ENCODE results near the gene LORICRIN. TPM values are rescaled to one million over a fixed set of nuclear protein-coding genes. Genes with fewer than 3 reads are reported as not detected.

Gene LORICRIN
- total and polyA plus RNA-seq, 2 experiments from 2014 or later, result not detected

- TF ChIP-seq CTCF (IDR thresholded peaks at IDR 0.05; ENCODE audit: low read depth, low read length), result no peak
- H3K27me3 ChIP-seq, result no peaks in the 10 kb centered on the region
- no peak for DNase-seq (ENCODE audit: low read depth in 1 of 2, low spot score in 1 of 2)
- H3K4me3 ChIP-seq, result no peak overlapping the region
- no peaks in the 10 kb centered on the region for H3K36me3 ChIP-seq
- no peaks in the 10 kb centered on the region for H3K9me3 ChIP-seq (ENCODE audit: low read depth)
- no peaks in the 10 kb centered on the region for H3K4me1 ChIP-seq (ENCODE audit: low read depth)
- H3K27ac ChIP-seq, result no peak overlapping the region
Measured at GRCh38 chr1:153248176-153248879, 11.2 kb upstream of the LORICRIN start.

- DNase-seq (ENCODE audit: low read depth in 1 of 2, low spot score in 1 of 2), result no peak
- Histone ChIP-seq H3K4me1 (ENCODE audit: low read depth) (no peaks in the 10 kb centered on the region), H3K9me3 (ENCODE audit: low read depth) (no peaks in the 10 kb centered on the region), H3K27ac (no peak overlapping the region), H3K36me3 (no peaks in the 10 kb centered on the region), H3K27me3 (no peaks in the 10 kb centered on the region), H3K4me3 (no peak overlapping the region)
- TF ChIP-seq CTCF (IDR thresholded peaks at IDR 0.05; ENCODE audit: low read depth, low read length), result no peak
Measured at GRCh38 chr1:153250166-153250565, 9.3 kb upstream of the LORICRIN start.

GRCh38 chr1:153251087-153251486, 8.4 kb upstream of the LORICRIN start:
- TF ChIP-seq CTCF (IDR thresholded peaks at IDR 0.05; ENCODE audit: low read depth, low read length), result no peak
- H3K27me3 ChIP-seq, result no peaks in the 10 kb centered on the region
- no peak overlapping the region for H3K27ac ChIP-seq
- no peaks in the 10 kb centered on the region for H3K4me1 ChIP-seq (ENCODE audit: low read depth)
- DNase-seq (ENCODE audit: low read depth in 1 of 2, low spot score in 1 of 2), result no peak
- H3K36me3 ChIP-seq, result no peaks in the 10 kb centered on the region
- no peaks in the 10 kb centered on the region for H3K9me3 ChIP-seq (ENCODE audit: low read depth)
- no peak overlapping the region for H3K4me3 ChIP-seq

GRCh38 chr1:153251562-153251961, 7.9 kb upstream of the LORICRIN start:
- Histone ChIP-seq H3K4me1 (ENCODE audit: low read depth) (no peaks in the 10 kb centered on the region), H3K4me3 (no peak overlapping the region), H3K9me3 (ENCODE audit: low read depth) (no peaks in the 10 kb centered on the region), H3K27ac (no peak overlapping the region), H3K36me3 (no peaks in the 10 kb centered on the region), H3K27me3 (no peaks in the 10 kb centered on the region)
- no peak for DNase-seq (ENCODE audit: low read depth in 1 of 2, low spot score in 1 of 2)
- no peak for TF ChIP-seq CTCF (IDR thresholded peaks at IDR 0.05; ENCODE audit: low read depth, low read length)

- Histone ChIP-seq H3K36me3 (no peaks in the 10 kb centered on the region), H3K9me3 (ENCODE audit: low read depth) (no peaks in the 10 kb centered on the region), H3K27ac (no peak overlapping the region), H3K27me3 (no peaks in the 10 kb centered on the region), H3K4me3 (no peak overlapping the region), H3K4me1 (ENCODE audit: low read depth) (no peaks in the 10 kb centered on the region)
- no peak for DNase-seq (ENCODE audit: low read depth in 1 of 2, low spot score in 1 of 2)
- TF ChIP-seq CTCF (IDR thresholded peaks at IDR 0.05; ENCODE audit: low read depth, low read length), result no peak
Measured at GRCh38 chr1:153251988-153252387, 7.5 kb upstream of the LORICRIN start.
